Suppressor macrophage (primary cell): ENCODE results near the gene CD99L2.

Experiments
- DNase-seq, 4 experiments: peaks; one replicate each; pipeline ENCODE4 v3.0.0-alpha.2; 2020 to 2022
- total RNA-seq, 17 experiments: gene quantifications; one replicate each; lab custom pipeline; 2026; ENCODE audit warnings: mixed read lengths in 6 of 17, inconsistent platforms in 3 of 17; lab: John Stamatoyannopoulos, UW

Gene CD99L2
- 42.7 to 78.6 (median 61.9) reads per million in 17 experiments for total RNA-seq

GRCh38 chrX:150898343-150899190, at the start of gene CD99L2:
CD99L2 (minus strand) TSS chrX:150898668; CDS start chrX:150898588, 80 bp downstream.
- DNase-seq, result peak; percentile 90 to 95 (median 94)

- DNase-seq, result peak in 1 of 4 experiments; percentile 2
Observed at GRCh38 chrX:150944233-150944632, 45.8 kb upstream of the CD99L2 start.

- no peak for DNase-seq
Observed at GRCh38 chrX:150942942-150943594, 44.6 kb upstream of the CD99L2 start.

- DNase-seq, result no peak
Observed at GRCh38 chrX:150941580-150941979, 43.1 kb upstream of the CD99L2 start.

GRCh38 chrX:150940844-150941495, 42.5 kb upstream of the CD99L2 start:
- DNase-seq, result no peak

GRCh38 chrX:150936556-150936955, 38.1 kb upstream of the CD99L2 start:
- no peak for DNase-seq

- DNase-seq, result no peak
Observed at GRCh38 chrX:150935467-150935866, 37.0 kb upstream of the CD99L2 start.

- no peak for DNase-seq
Observed at GRCh38 chrX:150934453-150934852, 36.0 kb upstream of the CD99L2 start.

- DNase-seq, result no peak
Observed at GRCh38 chrX:150933945-150934350, 35.5 kb upstream of the CD99L2 start.

GRCh38 chrX:150929058-150929457, 30.6 kb upstream of the CD99L2 start:
- no peak for DNase-seq

GRCh38 chrX:150926791-150927190, 28.3 kb upstream of the CD99L2 start:
- DNase-seq, result no peak

- no peak for DNase-seq
Observed at GRCh38 chrX:150926304-150926703, 27.8 kb upstream of the CD99L2 start.

- peak; percentile 10 to 51 (median 42) for DNase-seq
Observed at GRCh38 chrX:150919401-150919800, 20.9 kb upstream of the CD99L2 start.

- no peak for DNase-seq
Observed at GRCh38 chrX:150913511-150913910, 15.0 kb upstream of the CD99L2 start.

- DNase-seq, result no peak
Observed at GRCh38 chrX:150907474-150907873, 9.0 kb upstream of the CD99L2 start.

GRCh38 chrX:150906694-150907093, 8.2 kb upstream of the CD99L2 start:
- DNase-seq, result no peak

- no peak for DNase-seq
Observed at GRCh38 chrX:150905293-150905692, 6.8 kb upstream of the CD99L2 start.

- DNase-seq, result no peak
Observed at GRCh38 chrX:150903110-150903508, 4.6 kb upstream of the CD99L2 start.

GRCh38 chrX:150902434-150903109, 4.1 kb upstream of the CD99L2 start:
- DNase-seq, result no peak

- peak; percentile 73 to 83 (median 80) for DNase-seq
Observed at GRCh38 chrX:150899191-150899757, 806 bp upstream of the CD99L2 start.

- peak in 2 of 4 experiments; percentile 0 to 12 for DNase-seq
Observed at GRCh38 chrX:150897421-150898320, 797 bp downstream of the CD99L2 start.
